ENCODE measurements around the gene WSCD2. TPM values are rescaled to one million over a fixed set of nuclear protein-coding genes. Genes with fewer than 3 reads are reported as not detected.

WSCD2 gene
- total RNA-seq, 4 donors from 2014 or later, result 0.46 to 1.3 (median 0.50) TPM; not detected in 1

- ATAC-seq (ENCODE audit: low FRiP score) (no peak), DNase-seq (ENCODE audit: low spot score) (no peak)
- no peak for TF ChIP-seq CTCF (IDR thresholded peaks at IDR 0.05)
These were observed 4.4 kb downstream of the WSCD2 start for GRCh38 chr12:108133482-108133881.

GRCh38 chr12:108134744-108135143, 5.7 kb downstream of the WSCD2 start:
- TF ChIP-seq CTCF (IDR thresholded peaks at IDR 0.05), result no peak
- ATAC-seq (ENCODE audit: low FRiP score), result no peak

GRCh38 chr12:108135627-108136026, 6.5 kb downstream of the WSCD2 start:
- ATAC-seq (ENCODE audit: low FRiP score) (no peak), DNase-seq (ENCODE audit: low spot score) (no peak)
- no peak for TF ChIP-seq CTCF (IDR thresholded peaks at IDR 0.05)

More at GRCh38 chr12:108134744-108135143, 5.7 kb downstream of the WSCD2 start:
- no peak for DNase-seq (ENCODE audit: low spot score)

GRCh38 chr12:108136697-108137096, 7.6 kb downstream of the WSCD2 start:
- no peak for TF ChIP-seq CTCF (IDR thresholded peaks at IDR 0.05)
- ATAC-seq (ENCODE audit: low FRiP score) (no peak), DNase-seq (ENCODE audit: low spot score) (no peak)

GRCh38 chr12:108139454-108139853, 10.4 kb downstream of the WSCD2 start:
- no peak for TF ChIP-seq CTCF (IDR thresholded peaks at IDR 0.05)
- ATAC-seq (ENCODE audit: low FRiP score), result no peak
- no peak for DNase-seq (ENCODE audit: low spot score)

- DNase-seq (ENCODE audit: low spot score) (no peak), ATAC-seq (ENCODE audit: low FRiP score) (no peak)
- TF ChIP-seq CTCF (IDR thresholded peaks at IDR 0.05), result no peak
These were observed 11.4 kb downstream of the WSCD2 start for GRCh38 chr12:108140501-108140900.

GRCh38 chr12:108141600-108142130, 12.6 kb downstream of the WSCD2 start:
- TF ChIP-seq CTCF (IDR thresholded peaks at IDR 0.05), result no peak
- ATAC-seq (ENCODE audit: low FRiP score), result no peak
- no peak for DNase-seq (ENCODE audit: low spot score)

Measured in omental fat pad (tissue), 4 donors.